Measurements from ENCODE around the gene KCNIP4. TPM values are rescaled to one million over a fixed set of nuclear protein-coding genes. Genes with fewer than 3 reads are reported as not detected.

The KCNIP4 gene
- total and polyA plus RNA-seq, 7 donors: 0.03 TPM; not detected in 6

GRCh38 chr4:21976166-21976565, 27.6 kb upstream of the KCNIP4 start:
- intact Hi-C loops (cut with DNase I): no loop called here
- H3K36me3 ChIP-seq (ENCODE audit: insufficient read depth in 1 of 2, low read depth in 1 of 2): no peaks in the 10 kb centered on the region
- WGBS, 3 donors: 16 to 37% (median 26%) methylated on average over 1 of the region's 1 CpG
- TF ChIP-seq CTCF (IDR thresholded peaks at IDR 0.05): no peak
- H3K27ac ChIP-seq: no peak overlapping the region
- H3K4me1 ChIP-seq: no peaks in the 10 kb centered on the region
- no peaks in the 10 kb centered on the region for H3K27me3 ChIP-seq (ENCODE audit: insufficient read depth in 3 of 3, low read length in 2 of 3)
- no peak for ATAC-seq
- no peak overlapping the region for H3K4me3 ChIP-seq
- no peaks in the 10 kb centered on the region for H3K9me3 ChIP-seq
- no peak for DNase-seq

- no peaks in the 10 kb centered on the region for H3K36me3 ChIP-seq (ENCODE audit: insufficient read depth in 1 of 2, low read depth in 1 of 2)
- no peak overlapping the region for H3K27ac ChIP-seq
- H3K4me1 ChIP-seq: no peaks in the 10 kb centered on the region
- no peak for ATAC-seq
- H3K27me3 ChIP-seq (ENCODE audit: insufficient read depth in 3 of 3, low read length in 2 of 3): no peaks in the 10 kb centered on the region
- H3K9me3 ChIP-seq: no peaks in the 10 kb centered on the region
- intact Hi-C loops (cut with DNase I): no loop called here
- H3K4me3 ChIP-seq: no peak overlapping the region
- no peak for TF ChIP-seq CTCF (IDR thresholded peaks at IDR 0.05)
- no peak for DNase-seq
- 55 to 61% (median 57%) methylated on average over 3 of the region's 3 CpGs for WGBS, 3 donors
Measured at GRCh38 chr4:21973850-21974249, 25.3 kb upstream of the KCNIP4 start.

- Histone ChIP-seq H3K4me3 (no peak overlapping the region), H3K27ac (no peak overlapping the region), H3K4me1 (no peaks in the 10 kb centered on the region), H3K27me3 (ENCODE audit: insufficient read depth in 3 of 3, low read length in 2 of 3) (no peaks in the 10 kb centered on the region), H3K36me3 (ENCODE audit: insufficient read depth in 1 of 2, low read depth in 1 of 2) (no peaks in the 10 kb centered on the region), H3K9me3 (no peaks in the 10 kb centered on the region)
- no peak for DNase-seq
- intact Hi-C loops (cut with DNase I): no loop called here
- WGBS, 3 donors: 70 to 72% (median 70%) methylated on average over 3 of the region's 3 CpGs
- TF ChIP-seq CTCF (IDR thresholded peaks at IDR 0.05): no peak
- ATAC-seq: no peak
Measured at GRCh38 chr4:21964762-21965319, 16.3 kb upstream of the KCNIP4 start.

GRCh38 chr4:21962691-21963090, 14.1 kb upstream of the KCNIP4 start:
- DNase-seq (no peak), ATAC-seq (no peak)
- 59 to 65% (median 63%) methylated on average over 3 of the region's 3 CpGs for WGBS, 3 donors
- TF ChIP-seq CTCF (IDR thresholded peaks at IDR 0.05): no peak
- H3K36me3 ChIP-seq (ENCODE audit: insufficient read depth in 1 of 2, low read depth in 1 of 2): no peaks in the 10 kb centered on the region
- no peaks in the 10 kb centered on the region for H3K9me3 ChIP-seq
- H3K4me1 ChIP-seq: no peaks in the 10 kb centered on the region
- peaks cover 0 to 3% (median 0%) of the 10 kb centered on the region in 3 donors for H3K27me3 ChIP-seq (ENCODE audit: insufficient read depth in 3 of 3, low read length in 2 of 3)
- H3K4me3 ChIP-seq: no peak overlapping the region
- intact Hi-C loops (cut with DNase I): no loop called here
- no peak overlapping the region for H3K27ac ChIP-seq

- no peak for TF ChIP-seq CTCF (IDR thresholded peaks at IDR 0.05)
Measured at GRCh38 chr4:21960793-21961192, 12.2 kb upstream of the KCNIP4 start.

More at GRCh38 chr4:21960793-21961192, 12.2 kb upstream of the KCNIP4 start:
- no peaks in the 10 kb centered on the region for H3K4me1 ChIP-seq
- 76 to 78% (median 76%) methylated on average over 4 of the region's 4 CpGs for WGBS, 3 donors
- H3K27ac ChIP-seq: no peak overlapping the region
- H3K4me3 ChIP-seq: no peak overlapping the region
- H3K9me3 ChIP-seq: no peaks in the 10 kb centered on the region
- intact Hi-C loops (cut with DNase I): no loop called here
- no peaks in the 10 kb centered on the region for H3K36me3 ChIP-seq (ENCODE audit: insufficient read depth in 1 of 2, low read depth in 1 of 2)
- DNase-seq (no peak), ATAC-seq (no peak)
- peaks cover 0 to 3% (median 0%) of the 10 kb centered on the region in 3 donors for H3K27me3 ChIP-seq (ENCODE audit: insufficient read depth in 3 of 3, low read length in 2 of 3)

Data from psoas muscle (tissue), 8 donors.